Bronchial epithelial cell (primary cell): ENCODE data around the gene MCM5. TPM values are rescaled to one million over a fixed set of nuclear protein-coding genes. Genes with fewer than 3 reads are reported as not detected.

Experiments
- DNase-seq: peaks from one replicate; pipeline ENCODE4 v3.0.0-alpha.2; 2010; ENCODE audit warnings: low read depth
- FAIRE-seq: peaks from 2 replicates; lab custom pipeline; 2011; peaks lifted over from hg19 to GRCh38; lab: Jason Lieb, UNC
- H3K27me3 ChIP-seq: 2 replicates; pipeline ENCODE4 v1.5.1; 2011; ENCODE audit warnings: low read length; ENCODE audit not compliant: control insufficient read depth, insufficient read depth
- H3K36me3 ChIP-seq: 2 replicates; pipeline ENCODE4 v1.5.1; 2011; ENCODE audit warnings: low read length; ENCODE audit not compliant: control insufficient read depth, insufficient read depth
- H3K4me3 ChIP-seq: 2 replicates; pipeline ENCODE4 v1.5.1; 2011; ENCODE audit warnings: mild to moderate bottlenecking, low read depth, low read length, control low read depth
- CTCF ChIP-seq: IDR thresholded peaks from 2 replicates; pipeline ENCODE4 v1.5.1; 2011; ENCODE audit warnings: mild to moderate bottlenecking, moderate library complexity, low read length, control low read depth, inconsistent platforms; ENCODE audit not compliant: insufficient read depth, severe bottlenecking
- total RNA-seq: library from RNA; depleted of rRNA; stranded (reverse); fragments of >200 nt; gene quantifications from 2 replicates; pipeline ENCODE4 v1.2.1, GENCODE V29; 2014

MCM5 gene
- total RNA-seq, 1 donor from 2014 or later, result 6.6 TPM

- H3K36me3 ChIP-seq, result no peaks in the 10 kb centered on the region
- H3K4me3 ChIP-seq, result no peak overlapping the region
- TF ChIP-seq CTCF, result no peak
- FAIRE-seq, result peak; percentile 7
- DNase-seq, result peak; percentile 93
- H3K27me3 ChIP-seq, result no peaks in the 10 kb centered on the region
Observed at GRCh38 chr22:35446365-35446764, 46.4 kb downstream of the MCM5 start.

- FAIRE-seq (no peak), DNase-seq (no peak)
- no peak overlapping the region for H3K4me3 ChIP-seq
- H3K27me3 ChIP-seq, result peaks cover 3% of the 10 kb centered on the region
- no peaks in the 10 kb centered on the region for H3K36me3 ChIP-seq
- TF ChIP-seq CTCF, result no peak
Observed at GRCh38 chr22:35448523-35448922, 48.6 kb downstream of the MCM5 start.

GRCh38 chr22:35449829-35450689 is 50.1 kb downstream of the MCM5 start:
- Histone ChIP-seq H3K4me3 (no peak overlapping the region), H3K36me3 (no peaks in the 10 kb centered on the region), H3K27me3 (peaks cover 8% of the 10 kb centered on the region)
- no peak for TF ChIP-seq CTCF
- peak; percentile 66 for FAIRE-seq
- no peak for DNase-seq

- no peaks in the 10 kb centered on the region for H3K36me3 ChIP-seq
- peaks cover 8% of the 10 kb centered on the region for H3K27me3 ChIP-seq
- no peak overlapping the region for H3K4me3 ChIP-seq
- FAIRE-seq (peak; percentile 28), DNase-seq (no peak)
- no peak for TF ChIP-seq CTCF
Observed at GRCh38 chr22:35450824-35451569, 51.1 kb downstream of the MCM5 start.

GRCh38 chr22:35451592-35451991 is 51.7 kb downstream of the MCM5 start:
- no peak for TF ChIP-seq CTCF
- no peak for FAIRE-seq

More at GRCh38 chr22:35451592-35451991, 51.7 kb downstream of the MCM5 start:
- no peak for DNase-seq
- H3K27me3 ChIP-seq, result peaks cover 8% of the 10 kb centered on the region
- H3K36me3 ChIP-seq, result no peaks in the 10 kb centered on the region
- no peak overlapping the region for H3K4me3 ChIP-seq
